Measurements from ENCODE around the gene CUL2.

DNA sequence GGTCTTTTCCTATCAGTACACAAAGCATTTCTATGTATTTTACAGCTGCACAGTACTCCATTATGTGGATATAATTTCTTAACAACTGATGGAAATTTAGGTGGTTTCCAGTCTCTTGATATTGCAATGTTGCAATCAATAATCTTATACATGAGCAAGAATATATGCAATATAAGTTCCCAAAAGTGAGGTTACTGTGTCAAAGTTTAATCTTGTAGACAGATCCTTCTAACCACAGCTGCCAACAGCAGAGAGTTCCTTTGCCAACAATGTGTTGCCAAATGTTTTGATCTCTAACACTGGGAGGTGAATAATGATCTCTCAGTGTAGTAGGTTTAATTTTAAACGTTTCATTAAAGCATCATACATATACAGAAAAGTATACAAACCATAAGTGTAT is 54.5 kb downstream of the CUL2 start:
- TF ChIP-seq POLR2A (IDR thresholded peaks at IDR 0.05): no peak
- TF ChIP-seq, protein P1, sequence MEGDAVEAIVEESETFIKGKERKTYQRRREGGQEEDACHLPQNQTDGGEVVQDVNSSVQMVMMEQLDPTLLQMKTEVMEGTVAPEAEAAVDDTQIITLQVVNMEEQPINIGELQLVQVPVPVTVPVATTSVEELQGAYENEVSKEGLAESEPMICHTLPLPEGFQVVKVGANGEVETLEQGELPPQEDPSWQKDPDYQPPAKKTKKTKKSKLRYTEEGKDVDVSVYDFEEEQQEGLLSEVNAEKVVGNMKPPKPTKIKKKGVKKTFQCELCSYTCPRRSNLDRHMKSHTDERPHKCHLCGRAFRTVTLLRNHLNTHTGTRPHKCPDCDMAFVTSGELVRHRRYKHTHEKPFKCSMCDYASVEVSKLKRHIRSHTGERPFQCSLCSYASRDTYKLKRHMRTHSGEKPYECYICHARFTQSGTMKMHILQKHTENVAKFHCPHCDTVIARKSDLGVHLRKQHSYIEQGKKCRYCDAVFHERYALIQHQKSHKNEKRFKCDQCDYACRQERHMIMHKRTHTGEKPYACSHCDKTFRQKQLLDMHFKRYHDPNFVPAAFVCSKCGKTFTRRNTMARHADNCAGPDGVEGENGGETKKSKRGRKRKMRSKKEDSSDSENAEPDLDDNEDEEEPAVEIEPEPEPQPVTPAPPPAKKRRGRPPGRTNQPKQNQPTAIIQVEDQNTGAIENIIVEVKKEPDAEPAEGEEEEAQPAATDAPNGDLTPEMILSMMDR (IDR thresholded peaks at IDR 0.05): no peak

Data from esophagus squamous epithelium (tissue), 4 donors.